MM.1S (cell line): Measurements from ENCODE around the gene SIRT7.

Source experiments
- EZH2 ChIP-seq: fragments of 300-600 bp; sonication (generic); optimal IDR thresholded peaks from 2 replicates; pipeline ENCODE3; 2017; ENCODE audit warnings: low read depth, mild to moderate bottlenecking, antibody characterized with exemption, low read length, mixed read lengths
- TF ChIP-seq, protein P1 (sequence below): fragments of 300-600 bp; sonication (generic); IDR thresholded peaks from 2 replicates; pipeline ENCODE4 v1.5.1; 2016; ENCODE audit warnings: antibody characterized with exemption, low read length, mixed read lengths

- TF ChIP-seq, protein P1, sequence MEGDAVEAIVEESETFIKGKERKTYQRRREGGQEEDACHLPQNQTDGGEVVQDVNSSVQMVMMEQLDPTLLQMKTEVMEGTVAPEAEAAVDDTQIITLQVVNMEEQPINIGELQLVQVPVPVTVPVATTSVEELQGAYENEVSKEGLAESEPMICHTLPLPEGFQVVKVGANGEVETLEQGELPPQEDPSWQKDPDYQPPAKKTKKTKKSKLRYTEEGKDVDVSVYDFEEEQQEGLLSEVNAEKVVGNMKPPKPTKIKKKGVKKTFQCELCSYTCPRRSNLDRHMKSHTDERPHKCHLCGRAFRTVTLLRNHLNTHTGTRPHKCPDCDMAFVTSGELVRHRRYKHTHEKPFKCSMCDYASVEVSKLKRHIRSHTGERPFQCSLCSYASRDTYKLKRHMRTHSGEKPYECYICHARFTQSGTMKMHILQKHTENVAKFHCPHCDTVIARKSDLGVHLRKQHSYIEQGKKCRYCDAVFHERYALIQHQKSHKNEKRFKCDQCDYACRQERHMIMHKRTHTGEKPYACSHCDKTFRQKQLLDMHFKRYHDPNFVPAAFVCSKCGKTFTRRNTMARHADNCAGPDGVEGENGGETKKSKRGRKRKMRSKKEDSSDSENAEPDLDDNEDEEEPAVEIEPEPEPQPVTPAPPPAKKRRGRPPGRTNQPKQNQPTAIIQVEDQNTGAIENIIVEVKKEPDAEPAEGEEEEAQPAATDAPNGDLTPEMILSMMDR, result no peak
- TF ChIP-seq EZH2, result no peak
Observed at GRCh38 chr17:81902653-81903414, 15.1 kb downstream of the SIRT7 start.
